ENCODE results near the gene TGFBI.

TGFBI gene

DNA sequence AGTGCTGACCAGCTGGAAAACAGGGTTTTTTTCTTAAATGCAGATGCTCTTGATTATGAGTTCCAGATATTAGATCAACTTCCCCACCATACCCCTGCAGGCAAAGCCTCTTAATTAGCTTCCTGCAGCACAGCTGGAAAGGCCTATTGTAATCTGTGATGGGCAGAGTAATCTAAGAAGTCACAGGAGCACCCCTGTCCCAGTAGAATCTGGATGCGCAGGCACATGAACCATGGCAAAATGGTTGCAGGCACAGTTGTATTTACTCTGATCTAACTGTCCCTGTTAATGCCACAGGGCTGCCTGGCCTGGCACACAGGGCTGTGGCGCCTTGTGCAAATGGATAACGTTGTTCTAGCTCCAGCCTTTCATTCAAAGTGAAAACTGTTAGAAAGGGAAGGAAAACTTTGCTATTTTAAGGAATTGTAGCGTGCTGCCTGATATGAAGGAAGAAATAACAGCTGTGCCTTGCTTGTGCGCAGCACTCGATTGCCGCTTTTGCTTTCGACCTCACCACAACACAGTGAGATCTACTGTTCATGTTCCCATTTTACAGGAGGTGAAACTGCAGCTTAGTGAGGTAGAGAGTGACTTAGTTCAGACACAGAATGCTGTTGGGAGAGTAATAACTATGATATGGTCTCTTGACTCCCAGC, 2.3 kb downstream of the TGFBI start:
- Histone ChIP-seq H3K36me3 (ENCODE audit: control insufficient read depth in 4 of 4, insufficient read depth in 4 of 4, low read length in 3 of 4) (no peaks in the 10 kb centered on the region), H3K9me3 (ENCODE audit: control extremely low read depth in 1 of 5, control insufficient read depth in 4 of 5, insufficient read depth in 2 of 5, low read depth in 1 of 5, low read length in 4 of 5) (no peaks in the 10 kb centered on the region), H3K27me3 (replicated peaks in 2 of 5; ENCODE audit: control insufficient read depth in 4 of 5, insufficient read depth in 5 of 5, low read length in 4 of 5) (peaks cover 0 to 61% (median 10%) of the 10 kb centered on the region in 5 experiments), H3K4me3 (ENCODE audit: control insufficient read depth in 1 of 7, extremely low read depth in 1 of 7, insufficient read depth in 4 of 7, low read depth in 2 of 7, low read length in 6 of 7) (no peak overlapping the region), H3K27ac (ENCODE audit: insufficient read depth in 1 of 2, low read depth in 1 of 2, low read length in 2 of 2, poor library complexity in 1 of 2, severe bottlenecking in 2 of 2) (no peak overlapping the region), H3K4me1 (ENCODE audit: control extremely low read depth in 1 of 4, control insufficient read depth in 4 of 4, insufficient read depth in 4 of 4, low read length in 3 of 4) (peaks cover 0 to 40% (median 14%) of the 10 kb centered on the region in 4 experiments)
- ChIA-PET CTCF (interaction anchor here (1.1 to 2.0 kb wide), 3 partner anchors 10 to 54 kb away, joined by 4 to 6 read pairs (median 5); no protein-coding TSS in a partner anchor), POLR2A (no interaction called here)
- no peak for DNase-seq
- WGBS (ENCODE audit: insufficient coverage) = 94% methylated on average over 7 of the region's 8 CpGs

- H3K4me1 ChIP-seq (ENCODE audit: control extremely low read depth in 1 of 4, control insufficient read depth in 4 of 4, insufficient read depth in 4 of 4, low read length in 3 of 4) = peaks cover 2 to 47% (median 20%) of the 10 kb centered on the region in 4 experiments
- CTCF ChIA-PET = interaction anchor here (2.0 kb wide), 1 partner anchor 51 kb away, joined by 5 read pairs; no protein-coding TSS in a partner anchor
- no peak overlapping the region for H3K27ac ChIP-seq (ENCODE audit: insufficient read depth in 1 of 2, low read depth in 1 of 2, low read length in 2 of 2, poor library complexity in 1 of 2, severe bottlenecking in 2 of 2)
- POLR2A ChIA-PET = no interaction called here
- no peak overlapping the region for H3K4me3 ChIP-seq (ENCODE audit: control insufficient read depth in 1 of 7, extremely low read depth in 1 of 7, insufficient read depth in 4 of 7, low read depth in 2 of 7, low read length in 6 of 7)
- H3K9me3 ChIP-seq (ENCODE audit: control extremely low read depth in 1 of 5, control insufficient read depth in 4 of 5, insufficient read depth in 2 of 5, low read depth in 1 of 5, low read length in 4 of 5) = no peaks in the 10 kb centered on the region
- peaks cover 0 to 57% (median 10%) of the 10 kb centered on the region in 5 experiments for H3K27me3 ChIP-seq (replicated peaks in 2 of 5; ENCODE audit: control insufficient read depth in 4 of 5, insufficient read depth in 5 of 5, low read length in 4 of 5)
- WGBS (ENCODE audit: insufficient coverage) = 100% methylated on average over 5 of the region's 6 CpGs
- no peaks in the 10 kb centered on the region for H3K36me3 ChIP-seq (ENCODE audit: control insufficient read depth in 4 of 4, insufficient read depth in 4 of 4, low read length in 3 of 4)
- DNase-seq = no peak
Measured at GRCh38 chr5:136031711-136032110, 2.9 kb downstream of the TGFBI start.

DNA sequence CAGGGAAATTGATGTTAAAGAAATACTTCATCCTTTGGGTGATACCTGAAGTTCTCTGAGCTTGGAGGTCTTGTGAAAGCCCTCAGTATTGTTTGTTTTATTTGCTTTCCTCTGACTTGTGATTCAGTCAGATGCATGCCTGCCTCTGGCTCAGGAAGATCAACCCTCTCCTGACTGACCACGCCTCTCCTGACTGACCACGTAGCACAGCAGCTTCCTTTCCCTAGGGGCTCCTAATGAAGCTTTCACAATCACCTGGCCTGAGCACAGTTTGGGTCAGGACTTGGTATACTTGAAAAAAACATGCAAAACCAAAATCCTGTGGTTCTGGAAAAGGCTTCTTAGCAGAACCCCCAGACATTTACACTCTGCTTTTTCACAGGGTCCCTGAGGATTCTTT, 3.8 kb downstream of the TGFBI start:
- Histone ChIP-seq H3K4me3 (ENCODE audit: control insufficient read depth in 1 of 7, extremely low read depth in 1 of 7, insufficient read depth in 4 of 7, low read depth in 2 of 7, low read length in 6 of 7) (no peak overlapping the region), H3K27me3 (replicated peaks in 2 of 5; ENCODE audit: control insufficient read depth in 4 of 5, insufficient read depth in 5 of 5, low read length in 4 of 5) (peaks cover 0 to 48% (median 10%) of the 10 kb centered on the region in 5 experiments), H3K9me3 (ENCODE audit: control extremely low read depth in 1 of 5, control insufficient read depth in 4 of 5, insufficient read depth in 2 of 5, low read depth in 1 of 5, low read length in 4 of 5) (no peaks in the 10 kb centered on the region), H3K36me3 (ENCODE audit: control insufficient read depth in 4 of 4, insufficient read depth in 4 of 4, low read length in 3 of 4) (no peaks in the 10 kb centered on the region), H3K4me1 (ENCODE audit: control extremely low read depth in 1 of 4, control insufficient read depth in 4 of 4, insufficient read depth in 4 of 4, low read length in 3 of 4) (peaks cover 2 to 55% (median 28%) of the 10 kb centered on the region in 4 experiments), H3K27ac (ENCODE audit: insufficient read depth in 1 of 2, low read depth in 1 of 2, low read length in 2 of 2, poor library complexity in 1 of 2, severe bottlenecking in 2 of 2) (no peak overlapping the region)
- 85% methylated on average over 2 of the region's 2 CpGs for WGBS (ENCODE audit: insufficient coverage)
- ChIA-PET POLR2A (no interaction called here), CTCF (interaction anchor here (0.9 to 1.1 kb wide), 2 partner anchors 9 to 11 kb away, joined by 3 to 4 read pairs; no protein-coding TSS in a partner anchor)
- DNase-seq = no peak

DNA sequence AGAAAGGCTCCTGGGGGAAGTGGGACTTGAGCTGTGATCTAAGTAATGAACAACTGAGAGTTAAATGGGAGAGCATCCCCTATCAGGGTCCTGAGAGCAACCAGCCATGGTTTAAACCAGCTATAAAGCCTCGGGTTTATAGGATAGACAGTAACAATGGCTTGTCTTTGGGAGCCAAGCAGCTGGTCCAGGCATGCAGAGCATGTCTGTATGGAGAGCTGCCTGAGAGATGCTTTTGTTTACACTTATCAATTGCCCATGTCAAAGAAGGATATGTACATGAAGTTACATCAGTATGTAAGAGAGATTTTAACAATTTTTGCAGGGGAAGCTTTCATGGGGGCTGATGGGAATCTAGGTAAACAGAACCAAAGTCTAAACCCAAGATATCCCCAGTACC, 4.4 kb downstream of the TGFBI start:
- POLR2A ChIA-PET = no interaction called here
- Histone ChIP-seq H3K9me3 (ENCODE audit: control extremely low read depth in 1 of 5, control insufficient read depth in 4 of 5, insufficient read depth in 2 of 5, low read depth in 1 of 5, low read length in 4 of 5) (no peaks in the 10 kb centered on the region), H3K36me3 (ENCODE audit: control insufficient read depth in 4 of 4, insufficient read depth in 4 of 4, low read length in 3 of 4) (no peaks in the 10 kb centered on the region), H3K27me3 (replicated peaks in 2 of 5; ENCODE audit: control insufficient read depth in 4 of 5, insufficient read depth in 5 of 5, low read length in 4 of 5) (peaks cover 0 to 42% (median 10%) of the 10 kb centered on the region in 5 experiments), H3K4me3 (ENCODE audit: control insufficient read depth in 1 of 7, extremely low read depth in 1 of 7, insufficient read depth in 4 of 7, low read depth in 2 of 7, low read length in 6 of 7) (no peak overlapping the region), H3K27ac (ENCODE audit: insufficient read depth in 1 of 2, low read depth in 1 of 2, low read length in 2 of 2, poor library complexity in 1 of 2, severe bottlenecking in 2 of 2) (no peak overlapping the region), H3K4me1 (ENCODE audit: control extremely low read depth in 1 of 4, control insufficient read depth in 4 of 4, insufficient read depth in 4 of 4, low read length in 3 of 4) (peaks cover 2 to 62% (median 34%) of the 10 kb centered on the region in 4 experiments)
- WGBS (ENCODE audit: insufficient coverage) = 100% methylated on average over 1 of the region's 1 CpG
- no peak for DNase-seq
- CTCF ChIA-PET = interaction anchor here (0.9 to 1.1 kb wide), 2 partner anchors 8 to 11 kb away, joined by 3 to 4 read pairs; no protein-coding TSS in a partner anchor

DNA sequence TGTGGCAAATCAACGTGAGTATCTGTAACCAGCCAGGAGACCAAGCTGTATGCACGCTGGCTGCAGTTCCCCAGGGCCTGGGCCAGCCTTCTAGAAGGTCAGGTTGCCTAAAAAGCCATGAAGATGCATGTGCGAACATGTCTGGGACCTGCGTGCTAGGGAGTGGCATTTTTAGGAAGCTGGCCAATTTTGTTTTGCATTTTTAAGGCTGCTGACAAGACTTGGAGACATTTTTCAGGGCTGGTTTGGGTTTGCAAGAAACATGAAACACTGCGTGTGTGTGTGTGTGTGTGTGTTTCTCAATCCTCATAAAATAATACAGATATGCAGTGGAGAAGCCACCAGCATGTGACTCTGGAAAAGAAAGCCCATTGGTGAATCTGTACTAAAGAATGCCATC, 5.1 kb downstream of the TGFBI start:
- DNase-seq = no peak
- peaks cover 2 to 56% (median 29%) of the 10 kb centered on the region in 4 experiments for H3K4me1 ChIP-seq (ENCODE audit: control extremely low read depth in 1 of 4, control insufficient read depth in 4 of 4, insufficient read depth in 4 of 4, low read length in 3 of 4)
- 55% methylated on average over 4 of the region's 5 CpGs for WGBS (ENCODE audit: insufficient coverage)
- CTCF ChIA-PET = interaction anchor here (1.1 to 1.7 kb wide), 2 partner anchors 16 to 19 kb away, joined by 3 to 4 read pairs; no protein-coding TSS in a partner anchor
- peaks cover 0 to 3% (median 0%) of the 10 kb centered on the region in 5 experiments for H3K9me3 ChIP-seq (ENCODE audit: control extremely low read depth in 1 of 5, control insufficient read depth in 4 of 5, insufficient read depth in 2 of 5, low read depth in 1 of 5, low read length in 4 of 5)
- H3K27ac ChIP-seq (ENCODE audit: insufficient read depth in 1 of 2, low read depth in 1 of 2, low read length in 2 of 2, poor library complexity in 1 of 2, severe bottlenecking in 2 of 2) = no peak overlapping the region
- H3K36me3 ChIP-seq (ENCODE audit: control insufficient read depth in 4 of 4, insufficient read depth in 4 of 4, low read length in 3 of 4) = no peaks in the 10 kb centered on the region
- peaks cover 0 to 36% (median 6%) of the 10 kb centered on the region in 5 experiments for H3K27me3 ChIP-seq (replicated peaks in 2 of 5; ENCODE audit: control insufficient read depth in 4 of 5, insufficient read depth in 5 of 5, low read length in 4 of 5)
- POLR2A ChIA-PET = no interaction called here
- H3K4me3 ChIP-seq (ENCODE audit: control insufficient read depth in 1 of 7, extremely low read depth in 1 of 7, insufficient read depth in 4 of 7, low read depth in 2 of 7, low read length in 6 of 7) = no peak overlapping the region

DNA sequence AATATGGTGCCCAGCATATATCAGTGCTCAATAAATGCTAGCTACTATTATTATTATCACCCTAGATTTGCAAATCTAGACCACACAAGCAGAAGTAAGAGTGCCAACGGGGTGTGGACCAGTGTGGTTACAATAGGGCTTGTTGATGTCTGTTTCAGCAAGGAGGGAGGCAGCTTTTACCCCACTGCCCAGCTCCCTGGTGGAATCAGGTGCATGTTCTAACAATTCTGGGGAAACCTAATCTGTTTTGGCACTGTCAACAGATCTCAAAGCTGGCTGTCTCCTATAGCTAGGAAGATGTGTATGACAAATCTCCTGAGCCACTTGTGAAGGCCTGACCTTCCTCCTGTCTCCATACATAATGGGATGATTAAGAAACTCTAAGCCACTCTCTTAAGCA, 5.7 kb downstream of the TGFBI start:
- Histone ChIP-seq H3K27me3 (replicated peaks in 2 of 5; ENCODE audit: control insufficient read depth in 4 of 5, insufficient read depth in 5 of 5, low read length in 4 of 5) (peaks cover 0 to 29% (median 4%) of the 10 kb centered on the region in 5 experiments), H3K4me3 (ENCODE audit: control insufficient read depth in 1 of 7, extremely low read depth in 1 of 7, insufficient read depth in 4 of 7, low read depth in 2 of 7, low read length in 6 of 7) (no peak overlapping the region), H3K4me1 (ENCODE audit: control extremely low read depth in 1 of 4, control insufficient read depth in 4 of 4, insufficient read depth in 4 of 4, low read length in 3 of 4) (peaks cover 2 to 50% (median 25%) of the 10 kb centered on the region in 4 experiments), H3K36me3 (ENCODE audit: control insufficient read depth in 4 of 4, insufficient read depth in 4 of 4, low read length in 3 of 4) (no peaks in the 10 kb centered on the region), H3K9me3 (ENCODE audit: control extremely low read depth in 1 of 5, control insufficient read depth in 4 of 5, insufficient read depth in 2 of 5, low read depth in 1 of 5, low read length in 4 of 5) (peaks cover 0 to 3% (median 0%) of the 10 kb centered on the region in 5 experiments), H3K27ac (ENCODE audit: insufficient read depth in 1 of 2, low read depth in 1 of 2, low read length in 2 of 2, poor library complexity in 1 of 2, severe bottlenecking in 2 of 2) (no peak overlapping the region)
- 67% methylated on average over 1 of the region's 1 CpG for WGBS (ENCODE audit: insufficient coverage)
- ChIA-PET POLR2A (no interaction called here), CTCF (interaction anchor here (1.1 to 1.7 kb wide), 2 partner anchors 16 to 18 kb away, joined by 3 to 4 read pairs; no protein-coding TSS in a partner anchor)
- peak in 1 of 3 donors; percentile 18 for DNase-seq

GRCh38 chr5:136034984-136035383, 6.2 kb downstream of the TGFBI start:
- 100% methylated on average over 2 of the region's 3 CpGs for WGBS (ENCODE audit: insufficient coverage)
- H3K27ac ChIP-seq (ENCODE audit: insufficient read depth in 1 of 2, low read depth in 1 of 2, low read length in 2 of 2, poor library complexity in 1 of 2, severe bottlenecking in 2 of 2) = no peak overlapping the region
- ChIA-PET CTCF (interaction anchor here (1.0 to 1.7 kb wide), 3 partner anchors 9 to 18 kb away, joined by 3 to 4 read pairs (median 3); no protein-coding TSS in a partner anchor), POLR2A (no interaction called here)
- no peak overlapping the region for H3K4me3 ChIP-seq (ENCODE audit: control insufficient read depth in 1 of 7, extremely low read depth in 1 of 7, insufficient read depth in 4 of 7, low read depth in 2 of 7, low read length in 6 of 7)
- H3K9me3 ChIP-seq (ENCODE audit: control extremely low read depth in 1 of 5, control insufficient read depth in 4 of 5, insufficient read depth in 2 of 5, low read depth in 1 of 5, low read length in 4 of 5) = peaks cover 0 to 3% (median 0%) of the 10 kb centered on the region in 5 experiments
- DNase-seq = no peak
- H3K4me1 ChIP-seq (ENCODE audit: control extremely low read depth in 1 of 4, control insufficient read depth in 4 of 4, insufficient read depth in 4 of 4, low read length in 3 of 4) = peaks cover 2 to 50% (median 25%) of the 10 kb centered on the region in 4 experiments
- H3K36me3 ChIP-seq (ENCODE audit: control insufficient read depth in 4 of 4, insufficient read depth in 4 of 4, low read length in 3 of 4) = no peaks in the 10 kb centered on the region
- peaks cover 0 to 24% (median 2%) of the 10 kb centered on the region in 5 experiments for H3K27me3 ChIP-seq (replicated peaks in 2 of 5; ENCODE audit: control insufficient read depth in 4 of 5, insufficient read depth in 5 of 5, low read length in 4 of 5)

All from common myeloid progenitor, CD34-positive (primary cell).